Vagina (tissue), 2 donors: ENCODE results near the gene TMEM184B. TPM values are rescaled to one million over a fixed set of nuclear protein-coding genes. Genes with fewer than 3 reads are reported as not detected.

Source experiments
- DNase-seq, 2 donors: peaks; one replicate each; pipeline ENCODE4 v3.0.0-alpha.2; 2017; ENCODE audit errors: extremely low spot score in 2 of 2
- H3K27ac ChIP-seq: fragments of 200-600 bp; sonication (generic); one replicate; pipeline ENCODE4 v1.5.1; 2019
- H3K27me3 ChIP-seq: fragments of 200-600 bp; sonication (generic); one replicate; pipeline ENCODE4 v1.5.1; 2019
- H3K36me3 ChIP-seq, 2 donors: fragments of 200-600 bp; sonication (generic); one replicate each; pipeline ENCODE4 v1.5.1; 2017 to 2019
- H3K4me1 ChIP-seq: fragments of 200-600 bp; sonication (generic); one replicate; pipeline ENCODE4 v1.5.1; 2019
- H3K4me3 ChIP-seq, 2 donors: fragments of 200-600 bp; sonication (generic); 1 replicate in 1 of 2; 2 replicates in 1 of 2; pipeline ENCODE4 v1.5.1; 2016 to 2019
- H3K9me3 ChIP-seq: fragments of 200-600 bp; sonication (generic); one replicate; pipeline ENCODE4 v1.5.1; 2019
- POLR2A ChIP-seq, 2 donors: fragments of 450-650 bp; IDR thresholded peaks; one replicate each; pipeline ENCODE4 v1.6.1; 2017; ENCODE audit warnings: antibody characterized with exemption in 2 of 2, mild to moderate bottlenecking in 2 of 2, moderate library complexity in 2 of 2
- POLR2AphosphoS5 ChIP-seq, 2 donors: sonication (generic); formaldehyde crosslinking; IDR thresholded peaks; one replicate each; pipeline ENCODE4 v1.9.0; 2017; ENCODE audit warnings: antibody characterized with exemption in 2 of 2, mild to moderate bottlenecking in 2 of 2, low read depth in 1 of 2; ENCODE audit not compliant: insufficient read depth in 1 of 2
- intact Hi-C: fragments of 100-400 bp; cut with DNase I; formaldehyde crosslinking; loops from one replicate; pipeline ENCODE4 v1.15.1; 2023
- total RNA-seq: library from RNA; depleted of rRNA; stranded (reverse); fragments of >200 nt; gene quantifications from one replicate; pipeline ENCODE4 v1.2.3, GENCODE V29; 2016
- TF ChIP-seq, protein P1 (sequence below), 3 experiments: fragments of 450-650 bp in 2 of 3; fragments of 200-600 bp in 1 of 3; sonication (generic) in 1 of 3; IDR thresholded peaks; one replicate each; pipeline ENCODE4 v1.5.1; 2017 to 2019; ENCODE audit warnings: antibody characterized with exemption in 3 of 3, mild to moderate bottlenecking in 2 of 3, moderate library complexity in 2 of 3

The TMEM184B gene
- total RNA-seq, 1 donor from 2014 or later, result 50.8 TPM

DNA sequence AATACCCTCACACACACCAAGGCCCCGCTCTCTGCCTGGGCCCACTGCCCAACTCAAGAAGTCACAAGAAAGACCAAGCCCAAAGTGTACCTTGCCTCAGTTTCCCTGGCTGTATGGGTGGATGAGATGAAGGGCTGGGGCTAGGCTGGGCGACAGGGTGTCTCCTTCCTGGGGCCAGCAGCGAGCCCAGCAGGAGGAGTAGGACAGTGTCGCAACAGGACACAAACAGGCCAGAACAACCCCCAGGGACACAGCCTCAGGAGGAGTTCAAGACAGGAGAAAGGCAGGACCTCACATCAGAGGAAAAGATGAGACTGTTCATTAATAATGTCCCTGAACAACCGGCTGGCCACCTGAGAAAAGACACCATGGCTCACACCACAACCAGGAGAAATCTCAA lies 31.2 kb upstream of the TMEM184B start:
- H3K4me3 ChIP-seq, result no peak overlapping the region
- H3K9me3 ChIP-seq, result no peaks in the 10 kb centered on the region
- intact Hi-C loops, result loop anchor here (10.0 kb wide), 1 partner anchor 51 kb away; no protein-coding TSS in a partner anchor
- TF ChIP-seq POLR2AphosphoS5 (IDR thresholded peaks at IDR 0.05; ENCODE audit: insufficient read depth in 1 of 2, low read depth in 1 of 2) (no peak), POLR2A (IDR thresholded peaks at IDR 0.05) (no peak)
- TF ChIP-seq, protein P1, sequence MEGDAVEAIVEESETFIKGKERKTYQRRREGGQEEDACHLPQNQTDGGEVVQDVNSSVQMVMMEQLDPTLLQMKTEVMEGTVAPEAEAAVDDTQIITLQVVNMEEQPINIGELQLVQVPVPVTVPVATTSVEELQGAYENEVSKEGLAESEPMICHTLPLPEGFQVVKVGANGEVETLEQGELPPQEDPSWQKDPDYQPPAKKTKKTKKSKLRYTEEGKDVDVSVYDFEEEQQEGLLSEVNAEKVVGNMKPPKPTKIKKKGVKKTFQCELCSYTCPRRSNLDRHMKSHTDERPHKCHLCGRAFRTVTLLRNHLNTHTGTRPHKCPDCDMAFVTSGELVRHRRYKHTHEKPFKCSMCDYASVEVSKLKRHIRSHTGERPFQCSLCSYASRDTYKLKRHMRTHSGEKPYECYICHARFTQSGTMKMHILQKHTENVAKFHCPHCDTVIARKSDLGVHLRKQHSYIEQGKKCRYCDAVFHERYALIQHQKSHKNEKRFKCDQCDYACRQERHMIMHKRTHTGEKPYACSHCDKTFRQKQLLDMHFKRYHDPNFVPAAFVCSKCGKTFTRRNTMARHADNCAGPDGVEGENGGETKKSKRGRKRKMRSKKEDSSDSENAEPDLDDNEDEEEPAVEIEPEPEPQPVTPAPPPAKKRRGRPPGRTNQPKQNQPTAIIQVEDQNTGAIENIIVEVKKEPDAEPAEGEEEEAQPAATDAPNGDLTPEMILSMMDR (IDR thresholded peaks at IDR 0.05), result no peak
- DNase-seq, result no peak
- H3K4me1 ChIP-seq, result peaks cover 55% of the 10 kb centered on the region
- H3K27ac ChIP-seq, result peak overlapping the region; percentile 21
- H3K36me3 ChIP-seq, result peaks cover 3 to 58% of the 10 kb centered on the region in 2 donors
- no peaks in the 10 kb centered on the region for H3K27me3 ChIP-seq

DNA sequence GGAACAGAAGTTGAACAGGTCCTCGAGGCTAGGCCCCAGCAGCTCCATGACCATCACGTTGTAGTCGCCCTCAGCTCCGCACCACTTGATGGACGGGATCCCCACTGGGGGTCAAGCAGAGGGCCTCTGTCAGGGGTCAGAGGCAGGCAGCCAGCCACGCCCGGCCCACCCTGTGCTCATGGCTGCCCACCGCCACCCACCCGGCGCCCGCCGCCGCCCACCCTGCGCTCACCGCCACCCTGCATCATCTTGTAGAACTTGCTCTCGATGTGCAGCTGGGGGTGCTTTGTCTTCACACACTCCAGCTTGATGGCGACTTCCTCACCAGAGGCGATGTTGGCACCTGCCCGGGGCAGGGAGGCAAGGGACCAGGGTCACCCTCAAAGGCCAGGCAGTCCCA lies 30.1 kb upstream of the TMEM184B start:
- H3K4me1 ChIP-seq, result peaks cover 48% of the 10 kb centered on the region
- TF ChIP-seq POLR2AphosphoS5 (IDR thresholded peaks at IDR 0.05; ENCODE audit: insufficient read depth in 1 of 2, low read depth in 1 of 2) (no peak), POLR2A (IDR thresholded peaks at IDR 0.05) (no peak)
- TF ChIP-seq, protein P1 (IDR thresholded peaks at IDR 0.05), result no peak
- no peak for DNase-seq
- H3K36me3 ChIP-seq, result peaks cover 7 to 64% of the 10 kb centered on the region in 2 donors
- intact Hi-C loops, result loop anchor here (10.0 kb wide), 1 partner anchor 52 kb away; no protein-coding TSS in a partner anchor
- no peaks in the 10 kb centered on the region for H3K27me3 ChIP-seq
- no peaks in the 10 kb centered on the region for H3K9me3 ChIP-seq
- H3K4me3 ChIP-seq, result no peak overlapping the region
- no peak overlapping the region for H3K27ac ChIP-seq

DNA sequence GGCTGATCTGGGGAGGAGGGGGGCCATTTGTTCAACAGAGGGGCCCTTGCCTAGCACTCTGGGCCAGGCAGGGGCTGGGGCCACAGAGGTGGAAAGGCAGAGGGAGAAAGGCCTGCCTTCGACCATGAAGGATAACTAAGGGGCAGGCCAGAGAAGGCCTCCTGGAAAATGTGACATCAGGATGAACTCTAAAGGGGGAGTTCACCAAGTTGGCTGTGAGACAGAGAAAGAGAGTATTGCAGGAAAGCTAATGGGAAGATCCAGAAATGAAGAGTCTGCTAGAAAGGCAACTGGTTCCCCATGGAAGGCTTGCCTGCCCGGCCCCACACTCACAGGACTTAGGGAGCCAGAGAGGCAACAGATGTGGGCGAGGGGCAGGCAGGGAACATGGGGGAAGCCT lies 28.1 kb upstream of the TMEM184B start:
- H3K4me3 ChIP-seq, result no peak overlapping the region
- H3K27ac ChIP-seq, result no peak overlapping the region
- no peak for TF ChIP-seq POLR2AphosphoS5 (IDR thresholded peaks at IDR 0.05; ENCODE audit: insufficient read depth in 1 of 2, low read depth in 1 of 2)
- TF ChIP-seq, protein P1 (IDR thresholded peaks at IDR 0.05), result no peak
- no peak for TF ChIP-seq POLR2A (IDR thresholded peaks at IDR 0.05)
- DNase-seq, result no peak
- no peaks in the 10 kb centered on the region for H3K27me3 ChIP-seq
- no peaks in the 10 kb centered on the region for H3K9me3 ChIP-seq
- H3K4me1 ChIP-seq, result peaks cover 30% of the 10 kb centered on the region
- intact Hi-C loops, result loop anchor here (10.0 kb wide), 1 partner anchor 54 kb away; no protein-coding TSS in a partner anchor
- H3K36me3 ChIP-seq, result peaks cover 7 to 81% of the 10 kb centered on the region in 2 donors

DNA sequence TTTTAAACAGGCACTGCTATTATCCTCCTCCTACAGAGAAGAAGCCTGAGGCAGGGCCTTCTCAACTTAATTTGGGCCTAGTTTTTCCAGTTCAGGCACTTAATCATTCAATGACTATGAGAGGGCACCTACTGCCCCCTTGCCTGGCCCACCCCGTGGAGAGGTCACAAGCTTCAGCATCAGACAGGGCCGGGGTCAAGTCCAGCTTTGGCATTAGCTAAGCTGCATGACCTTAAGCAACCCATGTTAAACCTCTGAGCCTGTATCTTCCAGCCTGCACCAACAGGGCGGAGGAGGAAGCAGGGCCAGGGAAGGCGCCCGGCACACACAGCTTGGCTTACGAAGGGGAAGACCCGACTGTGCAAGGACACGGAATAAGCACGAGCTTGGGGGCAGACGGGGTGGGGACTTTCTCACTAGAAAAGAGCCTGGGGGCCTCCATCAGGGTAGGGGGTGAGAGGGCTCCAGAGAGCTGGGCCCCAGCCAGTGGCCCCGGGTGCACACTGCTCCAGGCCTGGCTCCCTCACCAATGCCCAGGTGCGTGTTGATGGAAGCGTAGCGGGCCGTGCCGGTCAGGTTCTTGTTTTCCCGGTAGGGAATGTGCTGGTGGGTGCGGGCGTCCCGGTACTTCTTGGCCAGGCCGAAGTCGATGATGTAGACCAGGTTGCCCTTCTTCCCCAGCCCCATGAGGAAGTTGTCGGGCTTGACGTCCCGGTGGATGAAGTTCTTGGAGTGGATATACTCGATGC lies 27.6 kb upstream of the TMEM184B start:
- no peak overlapping the region for H3K4me3 ChIP-seq
- TF ChIP-seq POLR2A (IDR thresholded peaks at IDR 0.05) (no peak), POLR2AphosphoS5 (IDR thresholded peaks at IDR 0.05; ENCODE audit: insufficient read depth in 1 of 2, low read depth in 1 of 2) (no peak)
- TF ChIP-seq, protein P1 (IDR thresholded peaks at IDR 0.05), result no peak
- no peaks in the 10 kb centered on the region for H3K27me3 ChIP-seq
- H3K36me3 ChIP-seq, result peaks cover 7 to 87% of the 10 kb centered on the region in 2 donors
- no peak for DNase-seq
- peaks cover 24% of the 10 kb centered on the region for H3K4me1 ChIP-seq
- no peak overlapping the region for H3K27ac ChIP-seq
- intact Hi-C loops, result loop anchor here (10.0 kb wide), 1 partner anchor 54 kb away; no protein-coding TSS in a partner anchor
- no peaks in the 10 kb centered on the region for H3K9me3 ChIP-seq

DNA sequence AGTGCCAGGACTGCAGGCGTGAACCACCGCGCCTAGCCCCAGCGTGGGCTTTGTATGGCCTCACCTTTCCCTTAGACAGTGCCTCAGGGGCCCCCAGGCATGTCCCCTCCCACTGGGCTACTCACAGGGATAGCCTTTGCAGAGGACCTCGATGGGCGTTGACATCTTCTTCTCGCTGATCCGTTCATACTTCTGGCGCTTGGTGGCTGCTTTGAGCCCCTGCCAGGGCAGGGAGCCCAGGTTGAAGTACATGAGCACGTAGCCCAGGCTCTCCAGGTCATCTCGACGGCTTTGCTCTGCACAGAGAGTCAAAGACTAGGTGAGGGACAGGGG lies 26.9 kb upstream of the TMEM184B start:
- DNase-seq, result no peak
- Histone ChIP-seq H3K9me3 (no peaks in the 10 kb centered on the region), H3K27ac (no peak overlapping the region), H3K27me3 (no peaks in the 10 kb centered on the region), H3K36me3 (peaks cover 7 to 93% of the 10 kb centered on the region in 2 donors), H3K4me1 (peaks cover 19% of the 10 kb centered on the region), H3K4me3 (no peak overlapping the region)
- intact Hi-C loops, result loop anchor here (10.0 kb wide), 1 partner anchor 55 kb away; no protein-coding TSS in a partner anchor
- no peak for TF ChIP-seq POLR2AphosphoS5 (IDR thresholded peaks at IDR 0.05; ENCODE audit: insufficient read depth in 1 of 2, low read depth in 1 of 2)
- TF ChIP-seq, protein P1 (IDR thresholded peaks at IDR 0.05), result no peak
- TF ChIP-seq POLR2A (IDR thresholded peaks at IDR 0.05), result no peak
